Prostate gland (tissue), 2 donors: ENCODE results near the gene SLC24A3. TPM values are rescaled to one million over a fixed set of nuclear protein-coding genes. Genes with fewer than 3 reads are reported as not detected.

Source experiments
- DNase-seq: peaks from one replicate; pipeline ENCODE4 v3.0.0-alpha.2; 2019; ENCODE audit warnings: low spot score
- H3K27ac ChIP-seq, 2 donors: fragments of 200-600 bp; sonication (generic); 2 replicates each; pipeline ENCODE4 v1.5.1; 2017 to 2019
- H3K27me3 ChIP-seq: fragments of 200-600 bp; sonication (generic); replicated peaks from 2 replicates; pipeline ENCODE4 v1.5.1; 2019; ENCODE audit not compliant: insufficient read depth
- H3K36me3 ChIP-seq, 2 donors: fragments of 200-600 bp; sonication (generic); 1 replicate in 1 of 2; 2 replicates in 1 of 2; pipeline versions ENCODE4 v1.5.1 to v1.8.1; 2017 to 2019
- H3K4me1 ChIP-seq: fragments of 200-600 bp; sonication (generic); replicated peaks from 2 replicates; pipeline ENCODE4 v1.5.1; 2019
- H3K4me3 ChIP-seq, 2 donors: fragments of 200-600 bp; sonication (generic); 2 replicates each; pipeline ENCODE4 v1.5.1; 2017 to 2019
- H3K9me3 ChIP-seq: fragments of 200-600 bp; sonication (generic); 2 replicates; pipeline ENCODE4 v1.5.1; 2017
- CTCF ChIP-seq, 4 experiments: fragments of 200-600 bp in 2 of 4; fragments of 450-650 bp in 2 of 4; sonication (generic) in 2 of 4; IDR thresholded peaks; 1 replicate in 3 of 4; 2 replicates in 1 of 4; pipeline ENCODE4 v1.5.1; 2016 to 2019; ENCODE audit warnings: antibody characterized with exemption in 4 of 4, mild to moderate bottlenecking in 2 of 4, moderate library complexity in 2 of 4
- POLR2A ChIP-seq: fragments of 450-650 bp; IDR thresholded peaks from one replicate; pipeline ENCODE4 v1.6.1; 2016; ENCODE audit warnings: antibody characterized with exemption, mild to moderate bottlenecking
- POLR2AphosphoS5 ChIP-seq: sonication (generic); formaldehyde crosslinking; IDR thresholded peaks from one replicate; pipeline ENCODE4 v1.6.1; 2017; ENCODE audit warnings: antibody characterized with exemption
- WGBS: methylation state at CpG from one replicate; pipeline ENCODE4 v1.1.5; 2018; 5-methylcytosine and 5-hydroxymethylcytosine counted together
- intact Hi-C: fragments of 100-400 bp; cut with DNase I; formaldehyde crosslinking; loops from one replicate; pipeline ENCODE4 v1.14.2; 2022
- total RNA-seq, 2 donors: library from RNA; depleted of rRNA; stranded (reverse); fragments of >200 nt; gene quantifications; one replicate each; pipeline ENCODE4 v1.1.0, GENCODE V29; 2016

The SLC24A3 gene
- total RNA-seq, 2 donors from 2014 or later: 4.6 to 8.0 TPM

GRCh38 chr20:19758501-19759331, 546.3 kb downstream of the SLC24A3 start:
- TF ChIP-seq POLR2A (no peak), POLR2AphosphoS5 (peak; percentile 64)
- no peaks in the 10 kb centered on the region for H3K27me3 ChIP-seq
- H3K27ac ChIP-seq: peak overlapping the region; percentile 93 to 96
- no peaks in the 10 kb centered on the region for H3K9me3 ChIP-seq
- no peaks in the 10 kb centered on the region for H3K36me3 ChIP-seq
- peak; percentile 66 for DNase-seq
- peak overlapping the region; percentile 73 to 75 for H3K4me3 ChIP-seq
- 1% methylated on average over 44 of the region's 54 CpGs for WGBS
- intact Hi-C loops: loop anchor here (2.0 kb wide), 1 partner anchor 66 kb away; no protein-coding TSS in a partner anchor
- H3K4me1 ChIP-seq: peaks cover 5% of the 10 kb centered on the region

- H3K4me3 ChIP-seq: no peak overlapping the region
Observed at GRCh38 chr20:19760371-19760721, 547.9 kb downstream of the SLC24A3 start.

GRCh38 chr20:19761326-19761725, 548.9 kb downstream of the SLC24A3 start:
- intact Hi-C loops: loop anchor here (5.0 kb wide), 1 partner anchor 49 kb away; no protein-coding TSS in a partner anchor
- H3K27ac ChIP-seq: no peak overlapping the region

More at GRCh38 chr20:19760371-19760721, 547.9 kb downstream of the SLC24A3 start:
- 90% methylated on average over 3 of the region's 3 CpGs for WGBS
- no peaks in the 10 kb centered on the region for H3K36me3 ChIP-seq
- TF ChIP-seq CTCF (IDR thresholded peaks at IDR 0.05): no peak
- no peak for TF ChIP-seq POLR2A
- TF ChIP-seq POLR2AphosphoS5: no peak
- H3K27ac ChIP-seq: no peak overlapping the region
- H3K4me1 ChIP-seq: peaks cover 5% of the 10 kb centered on the region
- no peaks in the 10 kb centered on the region for H3K27me3 ChIP-seq
- no peak for DNase-seq
- intact Hi-C loops: loop anchor here (5.0 kb wide), 1 partner anchor 48 kb away; no protein-coding TSS in a partner anchor
- no peaks in the 10 kb centered on the region for H3K9me3 ChIP-seq

GRCh38 chr20:19761841-19762240, 549.4 kb downstream of the SLC24A3 start:
- H3K4me1 ChIP-seq: peaks cover 2% of the 10 kb centered on the region
- no peak for TF ChIP-seq POLR2AphosphoS5
- TF ChIP-seq POLR2A: no peak
- no peak for TF ChIP-seq CTCF (IDR thresholded peaks at IDR 0.05)

More at GRCh38 chr20:19761326-19761725, 548.9 kb downstream of the SLC24A3 start:
- no peak for DNase-seq
- H3K4me3 ChIP-seq: no peak overlapping the region
- peaks cover 5% of the 10 kb centered on the region for H3K4me1 ChIP-seq
- H3K36me3 ChIP-seq: no peaks in the 10 kb centered on the region
- no peaks in the 10 kb centered on the region for H3K27me3 ChIP-seq
- H3K9me3 ChIP-seq: no peaks in the 10 kb centered on the region
- TF ChIP-seq POLR2A (no peak), POLR2AphosphoS5 (no peak), CTCF (IDR thresholded peaks at IDR 0.05) (no peak)

GRCh38 chr20:19764207-19764606, 551.8 kb downstream of the SLC24A3 start:
- TF ChIP-seq CTCF (IDR thresholded peaks at IDR 0.05) (no peak), POLR2A (no peak), POLR2AphosphoS5 (no peak)
- Histone ChIP-seq H3K4me1 (no peaks in the 10 kb centered on the region), H3K9me3 (no peaks in the 10 kb centered on the region), H3K36me3 (no peaks in the 10 kb centered on the region), H3K27me3 (no peaks in the 10 kb centered on the region), H3K4me3 (no peak overlapping the region), H3K27ac (no peak overlapping the region)
- no peak for DNase-seq
- intact Hi-C loops: loop anchor here (5.0 kb wide), 1 partner anchor 52 kb away; no protein-coding TSS in a partner anchor
- 71% methylated on average over 8 of the region's 8 CpGs for WGBS

More at GRCh38 chr20:19761841-19762240, 549.4 kb downstream of the SLC24A3 start:
- Histone ChIP-seq H3K36me3 (no peaks in the 10 kb centered on the region), H3K27ac (no peak overlapping the region), H3K9me3 (no peaks in the 10 kb centered on the region), H3K4me3 (no peak overlapping the region), H3K27me3 (no peaks in the 10 kb centered on the region)
- WGBS: 51% methylated on average over 2 of the region's 2 CpGs
- no peak for DNase-seq
- intact Hi-C loops: loop anchor here (5.0 kb wide), 1 partner anchor 50 kb away; no protein-coding TSS in a partner anchor
